GM12878 (cell line): ENCODE measurements around the gene GRIK3. TPM values are rescaled to one million over a fixed set of nuclear protein-coding genes. Genes with fewer than 3 reads are reported as not detected.

Experiments
- ATAC-seq: fragments of 200-7000 bp; cut with Tn5 transposase; 3 replicates; pipeline ENCODE4 v1.9.1; 2020; ENCODE audit warnings: mild to moderate bottlenecking, moderate library complexity
- BruUV-seq: library from RNA; stranded (reverse); fragments of 400-500 nt; replicated peaks from 2 replicates; lab custom pipeline; 2021; lab: Mats Ljungman, UMichigan
- CTCF ChIA-PET: fragments of 300-600 bp; sonication (Branson Sonifier 250); formaldehyde crosslinking; extraction: SDS; loops from one replicate; lab custom pipeline; 2021; ENCODE audit warnings: inconsistent platforms; lab: Yijun Ruan, JAX
- POLR2A ChIA-PET: fragments of 350-600 bp; formaldehyde crosslinking; extraction: SDS; loops from one replicate; lab custom pipeline; 2021; ENCODE audit warnings: inconsistent platforms; lab: Charles Lee
- RAD21 ChIA-PET: fragments of 300-600 bp; sonication (Branson Sonifier 250); formaldehyde crosslinking; loops from one replicate; lab custom pipeline; 2023; ENCODE audit warnings: antibody characterized with exemption; ENCODE audit not compliant: unreplicated experiment; lab: Charles Lee
- SMC1A ChIA-PET: fragments of 300-600 bp; sonication (Branson Sonifier 250); formaldehyde crosslinking; loops from one replicate; lab custom pipeline; 2023; ENCODE audit not compliant: unreplicated experiment, uncharacterized antibody; lab: Charles Lee
- DNase-seq: peaks from one replicate; pipeline ENCODE4 v3.0.0-alpha.2; 2011; ENCODE audit warnings: low read depth, low spot score
- FAIRE-seq: peaks from 3 replicates; lab custom pipeline; 2011; peaks lifted over from hg19 to GRCh38; lab: Jason Lieb, UNC
- H2AFZ ChIP-seq: 2 replicates; pipeline ENCODE4 v1.6.0; 2011; ENCODE audit warnings: low read depth, low read length, control low read depth; ENCODE audit not compliant: control insufficient read depth
- H3K27ac ChIP-seq: 2 replicates; pipeline ENCODE4 v1.5.1; 2011; ENCODE audit warnings: control low read depth; ENCODE audit not compliant: control insufficient read depth, insufficient read depth
- H3K27me3 ChIP-seq, 2 experiments: replicated peaks in 1 of 2; 2 replicates each; pipeline versions ENCODE4 v1.6.0 to v1.6.1; 2011; ENCODE audit warnings: low read length in 1 of 2; ENCODE audit not compliant: control insufficient read depth in 2 of 2, insufficient read depth in 2 of 2
- H3K36me3 ChIP-seq, 2 experiments: 2 replicates each; pipeline ENCODE4 v1.5.1; 2011; ENCODE audit warnings: low read length in 1 of 2; ENCODE audit not compliant: control insufficient read depth in 2 of 2, insufficient read depth in 2 of 2
- H3K4me1 ChIP-seq: 2 replicates; pipeline ENCODE4 v1.6.1; 2011; ENCODE audit warnings: mild to moderate bottlenecking, low read length, moderate library complexity, mixed read lengths; ENCODE audit not compliant: control insufficient read depth, insufficient read depth
- H3K4me2 ChIP-seq: 2 replicates; pipeline ENCODE4 v1.6.0; 2011; ENCODE audit warnings: control low read depth; ENCODE audit not compliant: control insufficient read depth, insufficient read depth
- H3K4me3 ChIP-seq: fragments of 200-600 bp; sonication (generic); 2 replicates; pipeline ENCODE4 v1.5.1; 2016
- H3K79me2 ChIP-seq: 2 replicates; pipeline ENCODE4 v1.6.0; 2011; ENCODE audit warnings: low read length; ENCODE audit not compliant: control insufficient read depth, insufficient read depth
- H3K9ac ChIP-seq: 2 replicates; pipeline ENCODE4 v1.8.0; 2011; ENCODE audit warnings: low read length, control low read depth, mixed read lengths; ENCODE audit not compliant: control insufficient read depth, insufficient read depth
- H3K9me3 ChIP-seq: replicated peaks from 3 replicates; pipeline ENCODE4 v1.5.1; 2011; ENCODE audit warnings: mild to moderate bottlenecking, low read length; ENCODE audit not compliant: control insufficient read depth, insufficient read depth
- H4K20me1 ChIP-seq: 2 replicates; pipeline ENCODE4 v1.6.0; 2011; ENCODE audit not compliant: control insufficient read depth, insufficient read depth
- EP300 ChIP-seq, 2 experiments: fragments of 150-350 bp in 1 of 2; IDR thresholded peaks; 2 replicates each; pipeline ENCODE4 v1.6.1; 2011 to 2012; ENCODE audit warnings: low read depth in 2 of 2, low read length in 2 of 2, borderline replicate concordance in 1 of 2, improper control_type of control experiment in 1 of 2, inconsistent platforms in 1 of 2; ENCODE audit not compliant: control insufficient read depth in 1 of 2
- ETV6 ChIP-seq, 2 experiments: fragments of 450-650 bp in 1 of 2; IDR thresholded peaks in 1 of 2; conservative IDR thresholded peaks in 1 of 2; 2 replicates each; pipeline ENCODE4 v1.6.1; 2014; ENCODE audit warnings: antibody characterized with exemption in 1 of 2, borderline replicate concordance in 1 of 2, low read depth in 1 of 2, mild to moderate bottlenecking in 1 of 2, moderate library complexity in 1 of 2
- IKZF1 ChIP-seq: fragments of 450-650 bp; conservative IDR thresholded peaks from 2 replicates; pipeline ENCODE4 v1.6.1; 2017; ENCODE audit warnings: antibody characterized with exemption, mild to moderate bottlenecking
- NFXL1 ChIP-seq: fragments of 450-650 bp; IDR thresholded peaks from 2 replicates; pipeline ENCODE4 v1.6.1; 2017; ENCODE audit warnings: antibody characterized with exemption, mild to moderate bottlenecking, borderline replicate concordance
- PML ChIP-seq: IDR thresholded peaks from 2 replicates; pipeline ENCODE4 v1.6.1; 2012; ENCODE audit warnings: low read length, inconsistent platforms
- PRDM15 ChIP-seq: fragments of 450-650 bp; formaldehyde crosslinking; IDR thresholded peaks from 2 replicates; pipeline ENCODE4 v1.4.0; 2020; ENCODE audit warnings: mild to moderate bottlenecking, moderate library complexity
- RAD51 ChIP-seq: fragments of 450-650 bp; IDR thresholded peaks from 2 replicates; pipeline ENCODE4 v1.6.1; 2016; ENCODE audit warnings: moderate library complexity, mild to moderate bottlenecking, inconsistent platforms
- RCOR1 ChIP-seq: conservative IDR thresholded peaks from 2 replicates; pipeline ENCODE4 v1.6.1; 2012; ENCODE audit warnings: low read depth, low read length, improper control_type of control experiment
- SMC3 ChIP-seq: IDR thresholded peaks from 2 replicates; pipeline ENCODE4 v1.6.1; 2011; ENCODE audit warnings: low read length, improper control_type of control experiment, borderline replicate concordance
- WGBS: methylation state at CpG from one replicate; pipeline ENCODE4 v1.1.6; 2016; ENCODE audit warnings: low lambda C conversion rate; ENCODE audit not compliant: insufficient replicate concordance, insufficient coverage; ENCODE audit errors: missing lambda C conversion rate; 5-methylcytosine and 5-hydroxymethylcytosine counted together
- in situ Hi-C: fragments of 300-500 bp; cut with MboI; formaldehyde crosslinking; loops from 9 replicates; pipeline ENCODE4 v1.14.3; 2018; ENCODE audit warnings: mixed read lengths
- intact Hi-C: fragments of 100-400 bp; cut with micrococcal nuclease; formaldehyde crosslinking; loops from one replicate; pipeline ENCODE4 v1.14.2; 2022; ENCODE audit not compliant: unreplicated experiment
- polyA plus RNA-seq, 11 experiments: library from polyadenylated mRNA; depleted of rRNA in 4 of 11; unstranded in 6 of 11; stranded (reverse) in 5 of 11; fragments of >200 nt; fragmentation: Nextera tagmentation in 4 of 11; fragmentation: Illumina TruSeq in 1 of 11; extraction: Ambion mirVana in 4 of 11; extraction: Trizol in 1 of 11; gene quantifications; 1 replicate in 1 of 11; 2 replicates in 10 of 11; pipeline versions ENCODE4 v1.2.1 to v1.2.3, GENCODE V29; 2011 to 2016; ENCODE audit warnings: inconsistent platforms in 2 of 11, missing spikeins in 2 of 11, low read depth in 1 of 11
- total RNA-seq, 4 experiments: library from RNA; depleted of rRNA in 3 of 4; stranded (reverse); fragments of >200 nt in 3 of 4; fragmentation: Illumina TruSeq in 1 of 4; extraction: Trizol in 1 of 4; gene quantifications; 2 replicates each; pipeline versions ENCODE4 v1.2.1 to v1.2.3, GENCODE V29; 2013 to 2021

GRIK3 gene
- total and polyA plus RNA-seq, 10 of the 15 experiments (the other 5 are each of a cell fraction or from before 2014, with no cell fraction given): not detected

- H3K9ac ChIP-seq: no peak overlapping the region
- in situ Hi-C loops: no loop called here
- DNase-seq: no peak
- no TSS peak for BruUV-seq
- 24% methylated on average over 20 of the region's 21 CpGs for WGBS
- peaks cover 0 to 3% of the 10 kb centered on the region in 2 experiments; a peak in 2 of 4 replicates for H3K27me3 ChIP-seq
- ChIA-PET CTCF (no interaction called here), RAD21 (no interaction called here), SMC1A (no interaction called here), POLR2A (no interaction called here)
- no peak for ATAC-seq
- H3K9me3 ChIP-seq: no peaks in the 10 kb centered on the region
- H3K4me2 ChIP-seq: no peak overlapping the region
- TF ChIP-seq SMC3: no peak
- TF ChIP-seq RCOR1: no peak
- no peak for TF ChIP-seq RAD51
- TF ChIP-seq ETV6 (conservative IDR thresholded peaks at IDR 0.05 in 1 of 2, IDR thresholded peaks at IDR 0.05 in 1 of 2; ENCODE audit: borderline replicate concordance in 1 of 2, low read depth in 1 of 2): no peak
- TF ChIP-seq PML: no peak
- H3K79me2 ChIP-seq: no peaks in the 10 kb centered on the region
- no peak overlapping the region for H3K4me3 ChIP-seq
- no peak overlapping the region for H3K27ac ChIP-seq
- H3K4me1 ChIP-seq: no peaks in the 10 kb centered on the region
- no peaks in the 10 kb centered on the region for H4K20me1 ChIP-seq
- no peak for FAIRE-seq
- intact Hi-C loops: no loop called here
- no peaks in the 10 kb centered on the region for H3K36me3 ChIP-seq
- no peak overlapping the region for H2AFZ ChIP-seq
These were observed 163.0 kb downstream of the GRIK3 start for GRCh38 chr1:36871146-36871971.

GRCh38 chr1:36869826-36870225 lies 164.5 kb downstream of the GRIK3 start:
- no peak overlapping the region for H3K4me2 ChIP-seq
- ChIA-PET POLR2A (interaction anchor here (1.1 kb wide), 1 partner anchor 9 kb away, joined by 3 read pairs; no protein-coding TSS in a partner anchor), RAD21 (no interaction called here), SMC1A (no interaction called here), CTCF (no interaction called here)
- no peaks in the 10 kb centered on the region for H3K79me2 ChIP-seq
- no peaks in the 10 kb centered on the region for H3K36me3 ChIP-seq
- intact Hi-C loops: no loop called here
- FAIRE-seq (no peak), DNase-seq (no peak), ATAC-seq (no peak)
- H4K20me1 ChIP-seq: no peaks in the 10 kb centered on the region
- H3K27ac ChIP-seq: no peak overlapping the region
- WGBS: 23% methylated on average over 5 of the region's 5 CpGs
- BruUV-seq: no TSS peak
- no peaks in the 10 kb centered on the region for H3K4me1 ChIP-seq
- H2AFZ ChIP-seq: no peak overlapping the region
- no peak overlapping the region for H3K9ac ChIP-seq
- in situ Hi-C loops: no loop called here
- H3K4me3 ChIP-seq: no peak overlapping the region
- H3K9me3 ChIP-seq: no peaks in the 10 kb centered on the region
- H3K27me3 ChIP-seq: peaks cover 0 to 3% of the 10 kb centered on the region in 2 experiments; a peak in 2 of 4 replicates
- no peak for TF ChIP-seq IKZF1
- TF ChIP-seq NFXL1: no peak
- TF ChIP-seq PRDM15 (CRISPR knock-in tag): no peak
- TF ChIP-seq EP300 (IDR thresholded peaks at IDR 0.05; ENCODE audit: borderline replicate concordance in 1 of 2, control insufficient read depth in 1 of 2, low read depth in 2 of 2, low read length in 2 of 2): no peak
